Vagina (tissue), 2 donors: Measurements from ENCODE around the gene DNAJC5.

Source experiments
- POLR2AphosphoS5 ChIP-seq, 2 donors: sonication (generic); formaldehyde crosslinking; IDR thresholded peaks; one replicate each; pipeline ENCODE4 v1.9.0; 2017; ENCODE audit warnings: antibody characterized with exemption in 2 of 2, mild to moderate bottlenecking in 2 of 2, low read depth in 1 of 2; ENCODE audit not compliant: insufficient read depth in 1 of 2
- TF ChIP-seq, protein P1 (sequence below), 3 experiments: fragments of 450-650 bp in 2 of 3; fragments of 200-600 bp in 1 of 3; sonication (generic) in 1 of 3; IDR thresholded peaks; one replicate each; pipeline ENCODE4 v1.5.1; 2017 to 2019; ENCODE audit warnings: antibody characterized with exemption in 3 of 3, mild to moderate bottlenecking in 2 of 3, moderate library complexity in 2 of 3

DNA sequence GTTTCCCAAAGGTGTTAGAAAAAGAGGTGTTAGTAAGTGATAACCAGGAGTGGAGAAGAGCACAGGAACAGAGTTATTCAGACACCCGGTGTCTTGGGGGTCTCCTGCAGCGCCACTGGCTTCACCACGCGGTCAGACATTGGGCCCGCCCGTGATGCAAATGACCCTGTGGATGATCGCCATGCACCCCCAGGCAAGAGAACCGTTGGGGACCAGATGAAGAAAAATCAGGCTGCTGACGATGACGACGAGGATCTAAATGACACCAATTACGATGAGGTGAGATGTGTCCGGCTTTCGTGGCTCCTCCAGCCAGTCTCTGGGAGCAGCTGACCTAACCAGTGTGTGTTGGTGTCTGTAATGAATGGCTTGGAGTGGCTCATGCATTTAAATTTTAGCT, 88.0 kb downstream of the DNAJC5 start:
- TF ChIP-seq, protein P1, sequence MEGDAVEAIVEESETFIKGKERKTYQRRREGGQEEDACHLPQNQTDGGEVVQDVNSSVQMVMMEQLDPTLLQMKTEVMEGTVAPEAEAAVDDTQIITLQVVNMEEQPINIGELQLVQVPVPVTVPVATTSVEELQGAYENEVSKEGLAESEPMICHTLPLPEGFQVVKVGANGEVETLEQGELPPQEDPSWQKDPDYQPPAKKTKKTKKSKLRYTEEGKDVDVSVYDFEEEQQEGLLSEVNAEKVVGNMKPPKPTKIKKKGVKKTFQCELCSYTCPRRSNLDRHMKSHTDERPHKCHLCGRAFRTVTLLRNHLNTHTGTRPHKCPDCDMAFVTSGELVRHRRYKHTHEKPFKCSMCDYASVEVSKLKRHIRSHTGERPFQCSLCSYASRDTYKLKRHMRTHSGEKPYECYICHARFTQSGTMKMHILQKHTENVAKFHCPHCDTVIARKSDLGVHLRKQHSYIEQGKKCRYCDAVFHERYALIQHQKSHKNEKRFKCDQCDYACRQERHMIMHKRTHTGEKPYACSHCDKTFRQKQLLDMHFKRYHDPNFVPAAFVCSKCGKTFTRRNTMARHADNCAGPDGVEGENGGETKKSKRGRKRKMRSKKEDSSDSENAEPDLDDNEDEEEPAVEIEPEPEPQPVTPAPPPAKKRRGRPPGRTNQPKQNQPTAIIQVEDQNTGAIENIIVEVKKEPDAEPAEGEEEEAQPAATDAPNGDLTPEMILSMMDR (IDR thresholded peaks at IDR 0.05), result no peak
- TF ChIP-seq POLR2AphosphoS5 (IDR thresholded peaks at IDR 0.05; ENCODE audit: insufficient read depth in 1 of 2, low read depth in 1 of 2), result no peak
